Prostate gland (tissue), 2 donors: ENCODE data around the gene CHRNA1. TPM values are rescaled to one million over a fixed set of nuclear protein-coding genes. Genes with fewer than 3 reads are reported as not detected.

ENCODE experiments used
- DNase-seq: peaks from one replicate; pipeline ENCODE4 v3.0.0-alpha.2; 2019; ENCODE audit warnings: low spot score
- H3K27ac ChIP-seq, 2 donors: fragments of 200-600 bp; sonication (generic); 2 replicates each; pipeline ENCODE4 v1.5.1; 2017 to 2019
- H3K27me3 ChIP-seq: fragments of 200-600 bp; sonication (generic); replicated peaks from 2 replicates; pipeline ENCODE4 v1.5.1; 2019; ENCODE audit not compliant: insufficient read depth
- H3K36me3 ChIP-seq, 2 donors: fragments of 200-600 bp; sonication (generic); 1 replicate in 1 of 2; 2 replicates in 1 of 2; pipeline versions ENCODE4 v1.5.1 to v1.8.1; 2017 to 2019
- H3K4me1 ChIP-seq: fragments of 200-600 bp; sonication (generic); replicated peaks from 2 replicates; pipeline ENCODE4 v1.5.1; 2019
- H3K4me3 ChIP-seq, 2 donors: fragments of 200-600 bp; sonication (generic); 2 replicates each; pipeline ENCODE4 v1.5.1; 2017 to 2019
- H3K9me3 ChIP-seq: fragments of 200-600 bp; sonication (generic); 2 replicates; pipeline ENCODE4 v1.5.1; 2017
- POLR2A ChIP-seq: fragments of 450-650 bp; IDR thresholded peaks from one replicate; pipeline ENCODE4 v1.6.1; 2016; ENCODE audit warnings: antibody characterized with exemption, mild to moderate bottlenecking
- POLR2AphosphoS5 ChIP-seq: sonication (generic); formaldehyde crosslinking; IDR thresholded peaks from one replicate; pipeline ENCODE4 v1.6.1; 2017; ENCODE audit warnings: antibody characterized with exemption
- WGBS: methylation state at CpG from one replicate; pipeline ENCODE4 v1.1.5; 2018; 5-methylcytosine and 5-hydroxymethylcytosine counted together
- intact Hi-C: fragments of 100-400 bp; cut with DNase I; formaldehyde crosslinking; loops from one replicate; pipeline ENCODE4 v1.14.2; 2022
- total RNA-seq, 2 donors: library from RNA; depleted of rRNA; stranded (reverse); fragments of >200 nt; gene quantifications; one replicate each; pipeline ENCODE4 v1.1.0, GENCODE V29; 2016
- TF ChIP-seq, protein P1 (sequence below), 4 experiments: fragments of 200-600 bp in 2 of 4; fragments of 450-650 bp in 2 of 4; sonication (generic) in 2 of 4; IDR thresholded peaks; 1 replicate in 3 of 4; 2 replicates in 1 of 4; pipeline ENCODE4 v1.5.1; 2016 to 2019; ENCODE audit warnings: antibody characterized with exemption in 4 of 4, mild to moderate bottlenecking in 2 of 4, moderate library complexity in 2 of 4

The CHRNA1 gene
- total RNA-seq, 2 donors from 2014 or later = 4.0 TPM; not detected in 1

DNA sequence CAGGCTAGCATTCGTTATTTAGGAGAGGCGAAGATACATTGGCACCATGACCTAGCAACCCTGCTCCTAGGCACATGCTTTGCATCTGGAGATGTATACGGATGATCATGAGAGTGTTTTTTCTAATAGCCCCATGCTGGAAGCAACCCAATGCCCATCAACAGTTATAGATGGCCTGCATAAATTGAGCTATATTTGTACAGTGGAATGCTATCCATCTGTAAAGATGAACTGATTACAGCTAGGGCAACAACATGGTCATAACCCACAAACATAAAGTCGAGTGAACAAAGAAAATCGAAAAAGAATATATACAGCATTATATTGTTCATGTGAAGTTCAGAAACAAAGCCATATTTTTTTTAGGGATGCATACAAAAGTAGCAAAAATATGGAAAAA is 20.6 kb upstream of the CHRNA1 start:
- Histone ChIP-seq H3K9me3 (no peaks in the 10 kb centered on the region), H3K4me3 (no peak overlapping the region), H3K4me1 (no peaks in the 10 kb centered on the region), H3K36me3 (no peaks in the 10 kb centered on the region), H3K27me3 (no peaks in the 10 kb centered on the region), H3K27ac (no peak overlapping the region)
- TF ChIP-seq POLR2AphosphoS5 = no peak
- no peak for TF ChIP-seq POLR2A
- TF ChIP-seq, protein P1, sequence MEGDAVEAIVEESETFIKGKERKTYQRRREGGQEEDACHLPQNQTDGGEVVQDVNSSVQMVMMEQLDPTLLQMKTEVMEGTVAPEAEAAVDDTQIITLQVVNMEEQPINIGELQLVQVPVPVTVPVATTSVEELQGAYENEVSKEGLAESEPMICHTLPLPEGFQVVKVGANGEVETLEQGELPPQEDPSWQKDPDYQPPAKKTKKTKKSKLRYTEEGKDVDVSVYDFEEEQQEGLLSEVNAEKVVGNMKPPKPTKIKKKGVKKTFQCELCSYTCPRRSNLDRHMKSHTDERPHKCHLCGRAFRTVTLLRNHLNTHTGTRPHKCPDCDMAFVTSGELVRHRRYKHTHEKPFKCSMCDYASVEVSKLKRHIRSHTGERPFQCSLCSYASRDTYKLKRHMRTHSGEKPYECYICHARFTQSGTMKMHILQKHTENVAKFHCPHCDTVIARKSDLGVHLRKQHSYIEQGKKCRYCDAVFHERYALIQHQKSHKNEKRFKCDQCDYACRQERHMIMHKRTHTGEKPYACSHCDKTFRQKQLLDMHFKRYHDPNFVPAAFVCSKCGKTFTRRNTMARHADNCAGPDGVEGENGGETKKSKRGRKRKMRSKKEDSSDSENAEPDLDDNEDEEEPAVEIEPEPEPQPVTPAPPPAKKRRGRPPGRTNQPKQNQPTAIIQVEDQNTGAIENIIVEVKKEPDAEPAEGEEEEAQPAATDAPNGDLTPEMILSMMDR (IDR thresholded peaks at IDR 0.05) = no peak
- intact Hi-C loops = no loop called here
- no peak for DNase-seq
- 81% methylated on average over 5 of the region's 5 CpGs for WGBS

DNA sequence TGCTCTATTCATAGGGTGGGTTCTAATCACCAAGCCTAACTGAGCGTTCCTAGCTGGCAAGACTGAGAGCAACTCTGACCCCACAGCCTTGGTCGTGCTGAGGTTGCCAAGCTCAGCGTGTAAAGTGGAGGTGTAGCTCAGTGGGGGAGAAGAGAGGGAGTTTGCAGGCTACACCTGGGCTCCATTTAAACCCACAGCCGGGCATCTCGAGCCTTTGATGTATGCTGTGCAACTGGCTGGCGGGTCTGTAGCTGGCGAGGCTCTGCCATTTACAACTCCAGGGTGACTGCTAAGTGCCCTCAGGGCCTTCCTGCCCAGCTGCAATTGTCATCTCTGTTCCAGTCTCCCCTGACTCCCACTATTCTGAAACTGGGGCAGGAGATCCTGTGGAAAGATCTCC is 20.0 kb upstream of the CHRNA1 start:
- 89% methylated on average over 7 of the region's 7 CpGs for WGBS
- no peak for TF ChIP-seq POLR2AphosphoS5
- TF ChIP-seq POLR2A = no peak
- TF ChIP-seq, protein P1 (IDR thresholded peaks at IDR 0.05) = no peak
- no peaks in the 10 kb centered on the region for H3K9me3 ChIP-seq

DNA sequence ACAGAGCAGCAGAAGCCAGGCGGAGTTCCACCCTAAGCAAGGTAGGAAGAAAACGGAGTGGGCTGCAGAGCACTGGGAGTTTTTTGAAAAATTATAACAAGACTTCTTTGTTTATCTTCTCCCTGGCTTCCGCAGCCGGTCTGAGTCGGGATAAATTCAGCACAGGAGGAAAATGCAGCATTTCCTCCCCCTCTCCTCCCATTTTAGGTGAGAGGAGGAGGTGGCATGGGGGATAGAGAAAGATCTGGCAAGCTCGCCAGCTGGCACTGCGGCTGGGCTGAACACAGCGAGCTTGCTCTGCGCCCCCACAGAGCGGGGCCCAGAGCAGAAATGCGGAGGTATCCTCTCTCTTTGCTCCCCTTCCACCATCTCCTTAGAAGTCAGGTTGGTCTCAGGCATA is 17.7 kb upstream of the CHRNA1 start:
- no peaks in the 10 kb centered on the region for H3K27me3 ChIP-seq
- no peak for DNase-seq
- H3K27ac ChIP-seq = no peak overlapping the region
- H3K9me3 ChIP-seq = no peaks in the 10 kb centered on the region
- H3K36me3 ChIP-seq = no peaks in the 10 kb centered on the region
- intact Hi-C loops = no loop called here
- no peaks in the 10 kb centered on the region for H3K4me1 ChIP-seq
- 27% methylated on average over 11 of the region's 11 CpGs for WGBS
- no peak overlapping the region for H3K4me3 ChIP-seq
- no peak for TF ChIP-seq POLR2A
- TF ChIP-seq POLR2AphosphoS5 = no peak

More for the DNA sequence above, 20.0 kb upstream of the CHRNA1 start:
- intact Hi-C loops = no loop called here
- H3K4me1 ChIP-seq = no peaks in the 10 kb centered on the region
- no peak overlapping the region for H3K4me3 ChIP-seq
- DNase-seq = no peak
- no peaks in the 10 kb centered on the region for H3K27me3 ChIP-seq
- H3K36me3 ChIP-seq = no peaks in the 10 kb centered on the region
- no peak overlapping the region for H3K27ac ChIP-seq

DNA sequence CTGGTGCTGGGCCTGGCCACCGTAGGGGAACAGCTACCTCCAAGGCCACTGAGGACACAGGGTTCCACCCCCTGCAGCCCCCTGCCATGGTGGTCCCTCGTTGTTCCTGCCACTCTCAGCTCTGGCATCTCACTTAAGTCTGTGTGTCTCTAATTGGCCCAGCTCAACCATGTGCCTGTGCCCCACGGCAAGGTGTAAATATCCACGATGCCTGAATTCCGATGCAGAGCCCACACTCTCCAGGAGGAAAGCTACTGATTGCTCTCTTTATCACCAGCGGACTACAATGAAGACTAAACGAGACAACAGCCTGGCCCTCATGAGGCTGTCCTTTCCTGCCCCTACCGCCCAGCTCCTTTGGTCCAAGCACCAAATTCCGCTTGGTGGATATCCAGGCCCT is 17.0 kb upstream of the CHRNA1 start:
- Histone ChIP-seq H3K4me1 (no peaks in the 10 kb centered on the region), H3K9me3 (no peaks in the 10 kb centered on the region), H3K4me3 (no peak overlapping the region), H3K27ac (no peak overlapping the region), H3K27me3 (no peaks in the 10 kb centered on the region), H3K36me3 (no peaks in the 10 kb centered on the region)
- intact Hi-C loops = no loop called here
- WGBS = 92% methylated on average over 9 of the region's 9 CpGs
- no peak for TF ChIP-seq POLR2AphosphoS5
- TF ChIP-seq, protein P1 (IDR thresholded peaks at IDR 0.05) = no peak
- TF ChIP-seq POLR2A = no peak
- DNase-seq = no peak

DNA sequence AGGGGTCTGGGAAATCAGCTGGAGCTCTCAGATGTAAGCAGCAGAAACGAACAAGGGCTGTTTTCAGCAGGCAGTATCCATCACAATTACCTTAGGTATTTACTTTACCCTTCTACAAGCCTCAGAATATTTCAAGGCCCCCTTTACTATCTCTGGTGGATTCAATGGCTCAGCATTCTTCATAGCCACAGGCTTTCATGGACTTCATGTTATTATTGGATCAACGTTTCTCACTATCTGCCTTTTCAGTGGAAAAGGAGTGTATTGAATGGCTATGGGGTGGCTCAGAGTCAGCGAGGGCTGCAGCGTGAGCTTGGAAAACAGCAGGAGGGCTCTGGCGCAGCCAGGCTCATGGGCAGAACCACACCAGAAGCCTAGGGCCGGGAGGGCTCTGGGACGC is 16.6 kb upstream of the CHRNA1 start:
- no peak overlapping the region for H3K27ac ChIP-seq
- intact Hi-C loops = no loop called here
- H3K9me3 ChIP-seq = no peaks in the 10 kb centered on the region
- H3K4me1 ChIP-seq = no peaks in the 10 kb centered on the region
- TF ChIP-seq, protein P1 (IDR thresholded peaks at IDR 0.05) = no peak
- 90% methylated on average over 7 of the region's 7 CpGs for WGBS
- DNase-seq = no peak
- H3K36me3 ChIP-seq = no peaks in the 10 kb centered on the region
- no peaks in the 10 kb centered on the region for H3K27me3 ChIP-seq
- H3K4me3 ChIP-seq = no peak overlapping the region
